ENCODE measurements around the gene AQP7. TPM values are rescaled to one million over a fixed set of nuclear protein-coding genes. Genes with fewer than 3 reads are reported as not detected.
A peak's percentile ranks its signal among the peaks of the same experiment; 100 is the strongest.
"Not testable (repeated sequence)": the region's sequence is repeated elsewhere in the genome, so short reads cannot be mapped to it uniquely, and the experiment has no call there.

Gene AQP7
- total RNA-seq, 1 donor from 2014 or later = not detected

DNA sequence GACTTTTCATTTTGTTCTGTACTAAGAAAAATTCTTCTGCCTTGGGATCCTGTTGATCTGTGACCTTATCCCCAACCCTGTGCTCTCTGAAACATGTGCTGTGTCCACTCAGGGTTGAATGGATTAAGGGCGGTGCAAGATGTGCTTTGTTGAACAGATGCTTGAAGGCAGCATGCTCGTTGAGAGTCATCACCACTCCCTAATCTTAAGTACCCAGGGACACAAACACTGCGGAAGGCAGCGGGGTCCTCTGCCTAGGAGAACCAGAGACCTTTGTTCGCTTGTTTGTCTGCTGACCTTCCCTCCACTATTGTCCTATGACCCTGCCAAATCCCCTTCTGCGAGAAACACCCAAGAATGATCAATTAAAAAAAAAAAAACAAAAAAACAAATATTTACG, 21.7 kb upstream of the AQP7 start:
- intact Hi-C loops (cut with micrococcal nuclease); DNase-seq; H3K9me3 Mint-ChIP-seq; H3K4me3 Mint-ChIP-seq; H3K4me1 Mint-ChIP-seq; H3K36me3 Mint-ChIP-seq (ENCODE audit: low read depth); H3K27ac Mint-ChIP-seq; H3K27me3 Mint-ChIP-seq: not testable (repeated sequence)

DNA sequence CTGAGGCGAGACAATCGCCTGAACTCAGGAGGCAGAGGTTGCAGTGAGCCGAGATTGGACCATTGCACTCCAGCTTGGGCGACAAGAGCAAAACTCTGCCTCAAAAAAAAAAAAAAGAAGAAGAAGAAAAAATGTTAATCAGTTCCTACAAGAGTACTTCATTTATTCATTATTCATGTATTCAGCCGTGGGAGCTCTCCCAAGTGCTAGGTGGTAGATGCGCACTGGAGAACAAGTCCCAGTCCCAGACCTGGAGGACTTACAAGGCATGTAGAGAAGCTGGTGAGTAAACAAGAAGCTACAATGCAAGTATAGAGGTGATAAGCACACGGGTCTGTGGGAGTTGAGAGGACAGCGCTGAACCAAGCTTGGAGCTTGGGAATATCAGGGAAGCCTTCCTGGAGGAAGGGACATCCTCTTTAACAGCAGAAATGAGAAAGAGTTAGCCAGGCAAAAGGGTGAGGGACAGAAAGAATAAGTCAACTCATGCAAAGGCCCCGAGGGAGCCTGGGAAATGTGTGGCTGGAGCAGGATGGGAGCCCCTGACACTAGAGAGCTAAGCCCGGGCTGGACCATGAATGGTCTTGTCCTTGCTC, 17.4 kb upstream of the AQP7 start:
- no peak overlapping the region for H3K27ac Mint-ChIP-seq
- peaks cover 2% of the 10 kb centered on the region for H3K27me3 Mint-ChIP-seq
- no peak for DNase-seq
- H3K4me3 Mint-ChIP-seq = no peak overlapping the region
- intact Hi-C loops (cut with micrococcal nuclease) = loop anchor here (5.0 kb wide), 1 partner anchor 343 kb away; the partner anchor contains the start of gene SMU1
- peaks cover 41% of the 10 kb centered on the region for H3K4me1 Mint-ChIP-seq
- no peaks in the 10 kb centered on the region for H3K36me3 Mint-ChIP-seq (ENCODE audit: low read depth)
- H3K9me3 Mint-ChIP-seq = no peaks in the 10 kb centered on the region

DNA sequence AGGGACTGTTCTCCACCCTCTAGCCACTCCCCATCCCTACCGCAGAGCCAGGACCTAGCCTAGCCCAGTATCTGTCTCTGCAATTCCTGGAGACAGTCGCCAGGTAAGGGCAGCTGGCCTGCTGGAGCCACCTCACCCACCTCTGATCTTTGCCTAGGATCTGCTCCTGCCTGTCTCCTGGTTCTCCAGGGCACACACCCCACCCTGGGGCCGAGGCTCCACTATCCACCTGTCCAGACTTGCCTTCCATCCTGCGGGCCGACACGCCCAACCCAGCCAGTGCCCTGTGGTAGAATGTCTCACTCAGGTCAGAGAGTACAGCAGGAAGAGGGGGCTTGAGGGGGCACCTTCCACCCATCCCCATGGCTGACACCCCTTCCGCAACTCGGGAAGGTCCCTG, 15.7 kb upstream of the AQP7 start:
- Mint-ChIP-seq H3K4me3 (no peak overlapping the region), H3K36me3 (ENCODE audit: low read depth) (no peaks in the 10 kb centered on the region), H3K27ac (no peak overlapping the region), H3K9me3 (no peaks in the 10 kb centered on the region), H3K27me3 (peaks cover 2% of the 10 kb centered on the region), H3K4me1 (peaks cover 50% of the 10 kb centered on the region)
- intact Hi-C loops (cut with micrococcal nuclease) = loop anchor here (5.0 kb wide), 1 partner anchor 341 kb away; the partner anchor contains the start of gene SMU1
- no peak for DNase-seq

DNA sequence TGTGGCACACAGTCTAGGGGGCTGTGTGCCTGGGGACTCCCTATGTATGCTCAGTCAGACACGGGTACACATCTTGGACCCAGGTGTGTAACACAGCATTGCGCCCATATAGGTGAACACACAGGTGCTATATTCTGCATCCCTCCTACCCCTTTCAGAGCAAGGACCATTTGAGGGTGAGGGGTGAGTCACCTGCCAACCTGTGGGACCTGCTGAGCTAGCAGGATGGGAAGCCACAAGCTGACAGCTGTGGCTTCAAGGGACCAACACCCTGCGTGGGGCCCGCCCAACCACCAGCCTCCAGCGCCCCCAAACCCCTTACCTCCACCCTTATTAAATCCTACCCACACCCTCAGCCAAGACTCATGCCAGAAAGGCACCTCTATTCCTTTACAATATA, 14.6 kb upstream of the AQP7 start:
- intact Hi-C loops (cut with micrococcal nuclease) = loop anchor here (5.0 kb wide), 1 partner anchor 340 kb away; the partner anchor contains the start of gene SMU1
- Mint-ChIP-seq H3K4me1 (peaks cover 50% of the 10 kb centered on the region), H3K27ac (peak overlapping the region; percentile 82), H3K36me3 (ENCODE audit: low read depth) (no peaks in the 10 kb centered on the region), H3K27me3 (peaks cover 2% of the 10 kb centered on the region), H3K4me3 (peak overlapping the region; percentile 69), H3K9me3 (no peaks in the 10 kb centered on the region)
- DNase-seq = peak; percentile 75

DNA sequence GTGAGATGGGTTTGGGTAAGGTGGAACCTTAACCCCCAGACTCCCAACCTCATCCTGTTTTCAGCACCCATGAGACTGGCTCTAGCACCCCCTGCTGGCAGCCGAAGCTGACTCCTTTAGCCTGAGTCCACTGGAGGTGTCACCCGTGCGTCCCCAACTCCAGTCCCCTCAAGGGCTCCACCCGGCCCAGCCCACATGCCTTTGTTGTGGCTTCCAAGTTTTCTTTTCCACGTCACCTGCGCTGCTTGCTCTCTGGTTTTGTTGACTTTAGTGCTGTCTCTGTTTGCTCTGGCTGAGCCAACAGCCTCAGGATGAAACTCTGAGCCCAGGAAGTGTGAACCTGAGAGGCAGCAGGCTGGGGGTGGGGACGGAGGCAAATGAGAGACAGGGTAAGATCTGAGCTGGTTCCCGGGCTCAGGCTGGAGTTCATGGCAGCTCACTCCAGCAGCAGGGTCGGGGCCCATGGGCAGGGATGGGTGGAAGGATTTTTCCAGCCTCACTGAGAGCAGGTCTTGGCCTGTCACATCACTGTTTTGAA, 13.2 kb upstream of the AQP7 start:
- peak overlapping the region; percentile 94 for H3K27ac Mint-ChIP-seq
- intact Hi-C loops (cut with micrococcal nuclease) = loop anchor here (1.0 to 5.0 kb wide), 5 partner anchors 31 to 338 kb away; partner anchors contain the start of genes NFX1 and SMU1
- peaks cover 2% of the 10 kb centered on the region for H3K27me3 Mint-ChIP-seq
- H3K4me3 Mint-ChIP-seq = peak overlapping the region; percentile 69
- DNase-seq = peak; percentile 98
- peaks cover 50% of the 10 kb centered on the region for H3K4me1 Mint-ChIP-seq
- H3K36me3 Mint-ChIP-seq (ENCODE audit: low read depth) = no peaks in the 10 kb centered on the region
- H3K9me3 Mint-ChIP-seq = no peaks in the 10 kb centered on the region

DNA sequence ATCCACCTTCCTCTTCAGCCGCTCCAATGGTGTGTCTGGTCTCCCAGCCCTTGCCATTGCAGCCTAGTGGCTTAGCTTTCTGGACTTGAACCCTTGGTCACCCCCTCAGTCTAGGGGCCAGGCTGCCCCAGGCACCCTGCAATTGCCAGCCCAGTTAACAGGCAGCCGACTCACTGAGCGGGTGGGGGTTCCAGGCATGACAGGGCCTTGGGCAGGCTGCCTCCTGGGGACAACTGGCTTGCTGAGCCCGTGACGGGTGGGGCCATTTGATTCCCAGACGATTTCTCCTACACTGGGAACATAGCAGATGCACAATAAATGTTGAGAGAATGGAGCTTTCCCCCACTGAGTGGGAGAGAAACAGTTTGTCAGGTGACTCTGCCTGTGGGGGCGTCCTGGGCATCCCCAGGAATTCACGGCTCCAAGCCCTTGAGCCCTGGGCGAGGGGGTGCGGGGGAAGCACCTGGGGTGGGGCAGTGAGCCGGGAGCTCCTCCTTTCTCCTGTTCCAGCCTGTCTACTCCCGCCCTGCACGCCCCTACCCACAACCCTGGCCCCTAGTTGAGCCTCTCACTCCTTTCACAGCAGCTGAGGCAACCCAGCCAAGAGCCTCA, 12.6 kb upstream of the AQP7 start:
- Mint-ChIP-seq H3K4me1 (peaks cover 44% of the 10 kb centered on the region), H3K36me3 (ENCODE audit: low read depth) (no peaks in the 10 kb centered on the region), H3K4me3 (peak overlapping the region; percentile 69), H3K27ac (peak overlapping the region; percentile 94), H3K9me3 (no peaks in the 10 kb centered on the region), H3K27me3 (no peaks in the 10 kb centered on the region)
- intact Hi-C loops (cut with micrococcal nuclease) = loop anchor here (1.0 to 5.0 kb wide), 5 partner anchors 31 to 338 kb away; partner anchors contain the start of genes NFX1 and SMU1
- peak; percentile 61 for DNase-seq

DNA sequence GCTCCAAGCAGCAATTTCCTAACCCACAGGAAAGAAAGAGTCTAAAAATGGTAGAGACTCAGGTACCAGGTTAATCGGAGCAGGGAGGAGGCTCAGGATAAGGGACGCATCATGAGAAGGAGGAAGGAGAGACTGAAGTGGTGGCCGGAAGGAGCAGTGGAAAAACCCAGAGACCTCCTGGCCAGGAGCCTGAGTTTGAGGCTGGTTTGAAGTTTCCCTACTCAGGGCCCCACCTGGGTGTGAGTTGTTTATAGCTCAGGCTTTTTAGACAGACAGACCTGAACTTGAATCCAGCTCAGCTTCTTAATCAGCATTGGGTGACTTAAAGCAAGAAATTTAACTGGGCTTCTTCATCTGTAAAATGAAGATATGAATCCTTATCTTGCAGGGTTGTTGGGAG, 11.9 kb upstream of the AQP7 start:
- Mint-ChIP-seq H3K9me3 (no peaks in the 10 kb centered on the region), H3K36me3 (ENCODE audit: low read depth) (no peaks in the 10 kb centered on the region), H3K27me3 (no peaks in the 10 kb centered on the region), H3K4me1 (peaks cover 43% of the 10 kb centered on the region), H3K4me3 (peak overlapping the region; percentile 9), H3K27ac (peak overlapping the region; percentile 94)
- intact Hi-C loops (cut with micrococcal nuclease) = loop anchor here (2.0 kb wide), 2 partner anchors 39 to 53 kb away; no protein-coding TSS in a partner anchor
- peak; percentile 70 for DNase-seq

DNA sequence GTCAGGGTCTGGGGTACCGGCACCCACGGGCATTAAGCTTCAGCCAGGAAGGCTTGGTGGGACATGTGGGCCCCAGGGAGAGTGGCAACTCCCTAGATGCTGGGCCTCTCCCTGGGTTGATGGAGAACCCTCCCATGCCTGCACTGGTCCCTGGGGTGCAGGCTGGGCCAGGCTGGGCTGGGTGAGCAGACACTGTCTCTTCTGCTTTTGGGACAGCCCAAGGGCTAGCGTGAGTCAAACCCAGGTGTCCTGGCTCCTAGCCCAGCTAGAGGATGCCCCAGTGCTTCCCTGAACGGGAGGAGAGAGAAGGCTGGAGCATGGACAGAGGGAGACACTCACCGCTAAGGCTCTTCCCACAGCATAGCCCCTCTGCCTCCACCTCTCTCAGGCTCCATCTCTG, 5.7 kb upstream of the AQP7 start:
- no peak overlapping the region for H3K27ac Mint-ChIP-seq
- H3K4me1 Mint-ChIP-seq = peaks cover 3% of the 10 kb centered on the region
- H3K4me3 Mint-ChIP-seq = no peak overlapping the region
- DNase-seq = no peak
- intact Hi-C loops (cut with micrococcal nuclease) = no loop called here
- H3K36me3 Mint-ChIP-seq (ENCODE audit: low read depth) = no peaks in the 10 kb centered on the region
- H3K27me3 Mint-ChIP-seq = peaks cover 6% of the 10 kb centered on the region
- no peaks in the 10 kb centered on the region for H3K9me3 Mint-ChIP-seq

DNA sequence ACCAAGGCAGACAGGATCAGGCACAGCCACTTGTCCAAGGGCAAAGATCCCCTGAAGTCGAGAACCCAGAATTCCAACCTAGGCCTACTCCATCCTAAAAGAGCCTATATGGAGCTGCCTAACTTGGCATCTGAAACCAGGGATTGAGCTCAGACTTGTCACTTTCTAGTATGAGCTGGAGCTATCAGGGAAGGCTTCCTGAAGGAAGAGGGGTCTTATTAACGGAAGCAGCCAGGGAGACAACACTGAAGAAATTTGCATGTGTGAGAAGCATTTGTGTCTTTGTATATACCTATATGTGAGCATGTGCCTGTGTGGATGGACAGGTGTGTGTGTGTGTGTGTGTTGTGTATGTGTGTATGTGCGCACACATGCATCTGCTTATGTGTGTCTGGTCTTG, 4.7 kb upstream of the AQP7 start:
- no peak overlapping the region for H3K27ac Mint-ChIP-seq
- no peaks in the 10 kb centered on the region for H3K9me3 Mint-ChIP-seq
- H3K27me3 Mint-ChIP-seq = peaks cover 6% of the 10 kb centered on the region
- no peak for DNase-seq
- H3K36me3 Mint-ChIP-seq (ENCODE audit: low read depth) = no peaks in the 10 kb centered on the region
- intact Hi-C loops (cut with micrococcal nuclease) = no loop called here
- H3K4me3 Mint-ChIP-seq = no peak overlapping the region
- H3K4me1 Mint-ChIP-seq = peaks cover 3% of the 10 kb centered on the region

DNA sequence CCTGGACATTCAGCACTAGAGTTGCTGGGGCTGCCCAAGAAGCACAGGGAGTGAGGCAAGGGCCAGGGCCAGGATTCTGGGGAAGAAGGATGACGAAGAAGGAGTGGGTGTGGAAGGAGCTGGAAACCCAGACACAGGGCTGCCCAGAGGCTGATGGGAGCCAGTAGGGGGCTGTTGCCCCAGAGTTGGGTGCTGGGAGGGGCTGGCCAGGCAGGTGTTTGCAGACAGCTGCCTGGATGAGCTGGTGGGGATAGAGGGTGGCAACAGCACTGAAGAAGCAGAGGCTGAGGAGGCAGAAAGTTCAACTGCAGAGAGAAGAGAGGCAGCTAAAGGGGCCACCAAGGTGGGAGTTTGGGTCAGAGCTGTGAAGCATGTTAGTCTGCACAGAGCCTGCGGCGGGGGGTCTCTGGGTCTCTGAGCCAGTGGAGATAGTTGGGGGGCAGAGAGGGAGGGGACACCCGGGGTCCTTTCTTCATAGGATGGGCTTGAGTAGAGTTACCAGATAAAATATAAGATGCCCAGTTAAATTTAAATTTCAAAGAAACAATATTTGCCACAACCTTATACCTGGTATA, 2.5 kb upstream of the AQP7 start:
- H3K9me3 Mint-ChIP-seq = no peaks in the 10 kb centered on the region
- no peaks in the 10 kb centered on the region for H3K36me3 Mint-ChIP-seq (ENCODE audit: low read depth)
- H3K4me1 Mint-ChIP-seq = peaks cover 5% of the 10 kb centered on the region
- intact Hi-C loops (cut with micrococcal nuclease) = loop anchor here (5.0 kb wide), 1 partner anchor 42 kb away; the partner anchor contains the start of gene AQP3
- H3K27me3 Mint-ChIP-seq = peaks cover 6% of the 10 kb centered on the region
- no peak for DNase-seq
- H3K4me3 Mint-ChIP-seq = no peak overlapping the region
- no peak overlapping the region for H3K27ac Mint-ChIP-seq

DNA sequence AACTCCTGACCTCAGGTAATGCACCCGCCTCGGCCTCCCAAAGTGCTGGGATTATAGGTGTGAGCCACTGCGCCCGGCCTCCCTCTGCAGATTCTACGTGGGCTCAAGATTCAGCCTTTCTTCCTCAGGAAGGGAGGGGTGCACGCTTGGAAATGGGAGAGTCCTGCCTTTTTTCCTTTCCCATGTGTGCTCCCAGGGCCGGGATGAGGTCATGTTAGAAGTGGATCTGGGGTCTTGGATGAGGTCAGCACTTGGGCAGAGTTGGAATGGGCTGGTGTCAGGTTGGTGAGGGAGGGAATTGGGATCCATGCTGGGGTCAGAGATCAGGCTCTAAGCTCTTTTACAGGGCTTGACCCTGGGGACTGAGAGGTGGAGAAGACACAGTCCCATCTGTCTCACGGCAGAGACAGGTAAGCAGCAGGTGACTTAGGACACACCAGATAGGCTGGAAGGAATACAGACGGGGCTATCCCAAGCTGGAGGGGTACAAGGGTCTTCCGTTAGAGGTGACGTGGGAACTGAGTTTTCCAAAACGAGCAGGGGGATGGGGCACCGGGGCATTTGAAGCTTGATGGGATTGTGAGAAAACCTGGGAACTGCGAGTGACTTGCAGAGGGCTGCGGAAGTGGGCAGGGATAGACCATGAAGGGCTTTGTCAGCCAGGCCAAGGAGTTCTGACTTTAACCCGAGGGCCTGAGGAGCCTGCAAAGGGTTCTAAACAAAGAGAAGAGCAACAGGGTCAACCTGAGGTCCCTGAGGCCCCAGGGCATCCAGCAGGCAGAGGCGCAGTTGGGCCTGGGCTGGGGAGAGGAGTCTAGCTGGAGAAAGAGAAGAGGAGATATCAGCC, 1.8 kb upstream of the AQP7 start:
- Mint-ChIP-seq H3K4me3 (no peak overlapping the region), H3K4me1 (peaks cover 5% of the 10 kb centered on the region), H3K9me3 (no peaks in the 10 kb centered on the region), H3K27ac (peak overlapping the region; percentile 42), H3K36me3 (ENCODE audit: low read depth) (no peaks in the 10 kb centered on the region), H3K27me3 (peaks cover 6% of the 10 kb centered on the region)
- intact Hi-C loops (cut with micrococcal nuclease) = loop anchor here (1.0 to 5.0 kb wide), 3 partner anchors 43 to 113 kb away; partner anchors contain the start of gene AQP3
- DNase-seq = no peak

DNA sequence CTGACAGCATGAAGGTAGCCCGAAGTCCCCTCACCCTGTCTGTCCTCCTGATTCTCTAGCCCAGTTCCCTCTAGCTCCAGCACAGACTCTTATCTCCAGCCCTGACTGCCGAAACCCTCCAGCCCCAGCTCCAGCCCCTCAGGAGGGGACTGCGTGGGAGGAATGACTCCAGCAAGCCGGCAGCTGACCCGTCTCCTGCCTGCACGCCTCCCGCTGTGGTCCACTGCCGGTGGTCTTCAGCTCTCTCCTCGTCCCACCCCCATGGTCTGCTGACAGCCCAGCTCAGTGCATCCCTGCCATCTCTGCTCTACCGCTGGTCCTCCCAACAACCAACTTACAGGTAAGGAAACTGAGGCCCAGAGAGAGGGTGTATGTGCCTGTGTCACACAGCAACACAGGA, 559 bp downstream of the AQP7 start:
- H3K27ac Mint-ChIP-seq; H3K4me1 Mint-ChIP-seq; DNase-seq; H3K36me3 Mint-ChIP-seq (ENCODE audit: low read depth); H3K4me3 Mint-ChIP-seq; H3K9me3 Mint-ChIP-seq; H3K27me3 Mint-ChIP-seq: not testable (repeated sequence)
- intact Hi-C loops (cut with micrococcal nuclease) = loop anchor here (2.0 to 5.0 kb wide), 2 partner anchors 45 to 115 kb away; partner anchors contain the start of gene AQP3

DNA sequence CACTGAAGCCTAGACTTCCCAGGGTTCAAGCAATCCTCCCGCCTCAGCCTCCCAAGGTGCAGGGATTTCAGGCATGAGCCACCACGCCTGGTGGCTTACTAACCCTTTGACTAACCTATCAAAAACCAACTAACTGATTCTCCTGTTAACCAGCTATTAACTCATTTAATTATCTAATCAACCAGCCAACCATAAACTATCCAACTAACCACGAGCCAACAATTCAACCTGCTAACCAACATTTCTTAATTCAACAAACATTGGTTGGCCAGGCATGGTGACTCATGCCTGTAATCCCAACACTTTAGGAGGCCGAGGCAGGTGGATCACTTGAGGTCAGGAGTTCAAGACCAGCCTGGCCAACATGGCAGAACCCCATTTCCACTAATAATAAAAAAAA, 3.3 kb downstream of the AQP7 start:
- H3K27me3 Mint-ChIP-seq; H3K9me3 Mint-ChIP-seq; intact Hi-C loops (cut with micrococcal nuclease); H3K4me1 Mint-ChIP-seq; H3K4me3 Mint-ChIP-seq; H3K36me3 Mint-ChIP-seq (ENCODE audit: low read depth); DNase-seq; H3K27ac Mint-ChIP-seq: not testable (repeated sequence)
